WTC11 (cell line): ENCODE data around the gene IRF2BP2. TPM values are rescaled to one million over a fixed set of nuclear protein-coding genes. Genes with fewer than 3 reads are reported as not detected.

Experiments
- ATAC-seq: fragments of 200-7000 bp; cut with Tn5 transposase; 2 replicates; pipeline ENCODE4 v1.10.0; 2021; ENCODE audit warnings: mild to moderate bottlenecking, moderate library complexity
- CTCF ChIA-PET: fragments of 300-600 bp; sonication (Branson Sonifier 250); formaldehyde crosslinking; loops from one replicate; lab custom pipeline; 2021; ENCODE audit warnings: antibody characterized with exemption; lab: Charles Lee
- POLR2A ChIA-PET: fragments of 350-600 bp; sonication (Branson Sonifier 250); formaldehyde crosslinking; loops from one replicate; lab custom pipeline; 2021; ENCODE audit warnings: antibody characterized with exemption; lab: Charles Lee
- DNase-seq: peaks from one replicate; pipeline ENCODE4 v3.0.0; 2021; ENCODE audit warnings: low spot score
- H3K27ac Mint-ChIP-seq: 2 replicates; pipeline ENCODE4 v1.8.0; 2021; ENCODE audit warnings: mixed read lengths
- H3K27me3 Mint-ChIP-seq: 2 replicates; pipeline ENCODE4 v1.8.0; 2021; ENCODE audit warnings: low read depth, mild to moderate bottlenecking, moderate library complexity, mixed read lengths
- H3K36me3 Mint-ChIP-seq: 2 replicates; pipeline ENCODE4 v1.8.0; 2021; ENCODE audit warnings: mixed read lengths
- H3K4me1 Mint-ChIP-seq: 2 replicates; pipeline ENCODE4 v1.8.0; 2022; ENCODE audit warnings: mixed read lengths
- H3K4me3 Mint-ChIP-seq: 2 replicates; pipeline ENCODE4 v1.8.0; 2021; ENCODE audit warnings: mild to moderate bottlenecking, moderate library complexity, mixed read lengths
- H3K9me3 Mint-ChIP-seq: 2 replicates; pipeline ENCODE4 v1.8.0; 2021; ENCODE audit warnings: mixed read lengths
- CREM ChIP-seq: sonication (generic); formaldehyde crosslinking; IDR thresholded peaks from 2 replicates; pipeline ENCODE4 v1.8.1; 2022; ENCODE audit warnings: mild to moderate bottlenecking, missing genetic modification reagents, moderate library complexity
- ERG ChIP-seq: fragments of 250-450 bp; sonication (Bioruptor Pico); IDR thresholded peaks from 2 replicates; pipeline ENCODE4 v1.8.0; 2021; ENCODE audit warnings: mild to moderate bottlenecking
- MYBL2 ChIP-seq: sonication (generic); formaldehyde crosslinking; IDR thresholded peaks from 2 replicates; pipeline ENCODE4 v1.8.1; 2023; ENCODE audit warnings: mild to moderate bottlenecking, moderate library complexity, missing genetic modification reagents
- PREB ChIP-seq: sonication (generic); formaldehyde crosslinking; IDR thresholded peaks from 2 replicates; pipeline ENCODE4 v1.8.1; 2022; ENCODE audit warnings: mild to moderate bottlenecking, missing genetic modification reagents, moderate library complexity, borderline replicate concordance
- PRRX2 ChIP-seq: fragments of 250-450 bp; sonication (Bioruptor Pico); IDR thresholded peaks from 2 replicates; pipeline ENCODE4 v1.8.0; 2021; ENCODE audit warnings: mild to moderate bottlenecking
- SMAD4 ChIP-seq: sonication (generic); formaldehyde crosslinking; IDR thresholded peaks from 2 replicates; pipeline ENCODE4 v1.8.0; 2022; ENCODE audit warnings: mild to moderate bottlenecking, missing genetic modification reagents
- SOX15 ChIP-seq: fragments of 250-450 bp; sonication (Bioruptor Pico); IDR thresholded peaks from 2 replicates; pipeline ENCODE4 v1.9.0; 2021; ENCODE audit warnings: mild to moderate bottlenecking
- STAT6 ChIP-seq: sonication (generic); formaldehyde crosslinking; conservative IDR thresholded peaks from 2 replicates; pipeline ENCODE4 v1.8.1; 2023; ENCODE audit warnings: mild to moderate bottlenecking, low read depth, missing genetic modification reagents, moderate library complexity
- TEAD1 ChIP-seq: sonication (generic); formaldehyde crosslinking; IDR thresholded peaks from 2 replicates; pipeline ENCODE4 v1.8.0; 2022; ENCODE audit warnings: mild to moderate bottlenecking, missing genetic modification reagents
- USF1 ChIP-seq: sonication (generic); formaldehyde crosslinking; IDR thresholded peaks from 2 replicates; pipeline ENCODE4 v1.8.0; 2022; ENCODE audit warnings: mild to moderate bottlenecking, missing genetic modification reagents
- ZBTB43 ChIP-seq: sonication (generic); formaldehyde crosslinking; IDR thresholded peaks from 2 replicates; pipeline ENCODE4 v1.8.1; 2023; ENCODE audit warnings: mild to moderate bottlenecking, missing genetic modification reagents
- ZNF232 ChIP-seq: sonication (generic); formaldehyde crosslinking; IDR thresholded peaks from 2 replicates; pipeline ENCODE4 v1.8.0; 2022; ENCODE audit warnings: mild to moderate bottlenecking, missing genetic modification reagents
- ZNF263 ChIP-seq: sonication (generic); formaldehyde crosslinking; IDR thresholded peaks from 2 replicates; pipeline ENCODE4 v1.8.1; 2022; ENCODE audit warnings: low read depth, mild to moderate bottlenecking, moderate library complexity, missing genetic modification reagents
- ZNF416 ChIP-seq: fragments of 250-450 bp; sonication (Bioruptor Pico); IDR thresholded peaks from 2 replicates; pipeline ENCODE4 v1.9.0; 2021; ENCODE audit warnings: mild to moderate bottlenecking, inconsistent platforms
- ZNF425 ChIP-seq: fragments of 250-450 bp; sonication (Bioruptor Pico); conservative IDR thresholded peaks from 2 replicates; pipeline ENCODE4 v1.9.0; 2021; ENCODE audit warnings: mild to moderate bottlenecking
- ZNF512 ChIP-seq: sonication (generic); formaldehyde crosslinking; IDR thresholded peaks from 2 replicates; pipeline ENCODE4 v1.8.1; 2022; ENCODE audit warnings: missing genetic modification reagents, borderline replicate concordance
- ZSCAN18 ChIP-seq: fragments of 250-450 bp; sonication (Bioruptor Pico); IDR thresholded peaks from 2 replicates; pipeline ENCODE4 v2.1.2; 2022; ENCODE audit warnings: mild to moderate bottlenecking, moderate library complexity
- total RNA-seq: library from RNA; stranded (reverse); gene quantifications from 3 replicates; pipeline ENCODE4 v1.2.3, GENCODE V29; 2021

The IRF2BP2 gene
- total RNA-seq, 1 experiment from 2014 or later, result 70.9 TPM

- ATAC-seq (no peak), DNase-seq (no peak)
- ChIA-PET POLR2A (no interaction called here), CTCF (interaction anchor here (1.5 kb wide), 1 partner anchor 56 kb away, joined by 6 read pairs; no protein-coding TSS in a partner anchor)
- no peaks in the 10 kb centered on the region for H3K36me3 Mint-ChIP-seq
- H3K9me3 Mint-ChIP-seq, result no peaks in the 10 kb centered on the region
- H3K27me3 Mint-ChIP-seq, result no peaks in the 10 kb centered on the region
- TF ChIP-seq ZNF263 (CRISPR knock-in tag), result no peak
- TF ChIP-seq ZNF416 (CRISPR knock-in tag), result no peak
- TF ChIP-seq ZNF425 (CRISPR knock-in tag), result no peak
- TF ChIP-seq PREB (CRISPR knock-in tag), result no peak
- no peak for TF ChIP-seq ZNF512
- TF ChIP-seq ZNF232 (CRISPR knock-in tag), result no peak
- TF ChIP-seq CREM, result no peak
- no peak for TF ChIP-seq SMAD4 (CRISPR knock-in tag)
- no peak for TF ChIP-seq ERG
- no peak for TF ChIP-seq SOX15
- no peak for TF ChIP-seq PRRX2 (CRISPR knock-in tag)
- TF ChIP-seq ZBTB43 (CRISPR knock-in tag), result no peak
- no peak for TF ChIP-seq ZSCAN18
- no peak for TF ChIP-seq MYBL2
- no peak for TF ChIP-seq TEAD1 (CRISPR knock-in tag)
- TF ChIP-seq STAT6 (CRISPR knock-in tag), result no peak
- TF ChIP-seq USF1 (CRISPR knock-in tag), result no peak
- H3K27ac Mint-ChIP-seq, result no peak overlapping the region
- no peak overlapping the region for H3K4me3 Mint-ChIP-seq
- H3K4me1 Mint-ChIP-seq, result peaks cover 6% of the 10 kb centered on the region
Observed at GRCh38 chr1:234554698-234555311, 55.2 kb downstream of the IRF2BP2 start.

Other genes with a start within 250 kb of the IRF2BP2 start
- gene COA6, start 236.7 kb downstream of the IRF2BP2 start, total RNA-seq, result 41.6 to 47.9 TPM (median 44.3 TPM) in 3 replicates
- 24.0 to 27.6 TPM (median 27.3 TPM) in 3 replicates for gene TARBP1, start 131.0 kb downstream of the IRF2BP2 start, total RNA-seq